ENCODE measurements around the gene ELAVL3. TPM values are rescaled to one million over a fixed set of nuclear protein-coding genes. Genes with fewer than 3 reads are reported as not detected.
"Not testable (repeated sequence)": the region's sequence is repeated elsewhere in the genome, so short reads cannot be mapped to it uniquely, and the experiment has no call there.

The ELAVL3 gene
- polyA plus RNA-seq, 1 of the 3 experiments (the other 2 are of a cell fraction): 0.48 TPM

- no peaks in the 10 kb centered on the region for H3K9me2 ChIP-seq
- no peaks in the 10 kb centered on the region for H4K20me1 ChIP-seq (ENCODE audit: insufficient read depth)
- no peak overlapping the region for H3K4me2 ChIP-seq
- H2AFZ ChIP-seq (ENCODE audit: low read depth): no peak overlapping the region
- TF ChIP-seq IRF3 (IDR thresholded peaks at IDR 0.05; ENCODE audit: low read depth, low read length) (no peak), FOSL2 (IDR thresholded peaks at IDR 0.05; ENCODE audit: borderline replicate concordance, low read depth) (0 out of 2 replicates have a peak, but pooled peaks have one; percentile 27)
- ChIA-PET POLR2A (no interaction called here), CTCF (interaction anchor here (1.1 kb wide), 1 partner anchor 72 kb away, joined by 3 read pairs; no protein-coding TSS in a partner anchor)
- H3K27ac ChIP-seq (ENCODE audit: low read depth in 2 of 2, low read length in 1 of 2): no peak overlapping the region
- no peak overlapping the region for H3K9ac ChIP-seq
- H3K4me1 ChIP-seq (ENCODE audit: control insufficient read depth in 1 of 2, insufficient read depth in 2 of 2, low read depth in 1 of 2, low read length in 1 of 2): no peaks in the 10 kb centered on the region
- no peaks in the 10 kb centered on the region for H3K9me3 ChIP-seq
- H3K4me3 ChIP-seq (ENCODE audit: low read depth in 2 of 2, low read length in 1 of 2): no peak overlapping the region
- no peaks in the 10 kb centered on the region for H3K27me3 ChIP-seq (ENCODE audit: insufficient read depth)
- H3K36me3 ChIP-seq (replicated peaks in 1 of 2; ENCODE audit: control insufficient read depth in 1 of 2, insufficient read depth in 2 of 2, low read length in 1 of 2): no peaks in the 10 kb centered on the region
- H3K79me2 ChIP-seq (ENCODE audit: insufficient read depth): no peaks in the 10 kb centered on the region
- no peak for DNase-seq
- 55% methylated on average over 8 of the region's 8 CpGs for WGBS (ENCODE audit: low lambda C conversion rate)
- H3F3A ChIP-seq (replicated peaks; ENCODE audit: insufficient read depth): peaks cover 3% of the 10 kb centered on the region
These were observed 70.2 kb downstream of the ELAVL3 start for GRCh38 chr19:11410682-11411081.

- ChIA-PET CTCF (interaction anchor here (0.7 kb wide), 1 partner anchor 467 kb away, joined by 3 read pairs; no protein-coding TSS in a partner anchor), POLR2A (no interaction called here)
- Histone ChIP-seq H3K79me2 (ENCODE audit: insufficient read depth) (no peaks in the 10 kb centered on the region), H3K4me1 (ENCODE audit: control insufficient read depth in 1 of 2, insufficient read depth in 2 of 2, low read depth in 1 of 2, low read length in 1 of 2) (no peaks in the 10 kb centered on the region), H2AFZ (ENCODE audit: low read depth) (no peak overlapping the region), H3K36me3 (replicated peaks in 1 of 2; ENCODE audit: control insufficient read depth in 1 of 2, insufficient read depth in 2 of 2, low read length in 1 of 2) (no peaks in the 10 kb centered on the region), H3K9me3 (no peaks in the 10 kb centered on the region), H3K27me3 (ENCODE audit: insufficient read depth) (no peaks in the 10 kb centered on the region), H3F3A (replicated peaks; ENCODE audit: insufficient read depth) (peaks cover 3% of the 10 kb centered on the region), H3K4me3 (ENCODE audit: low read depth in 2 of 2, low read length in 1 of 2) (no peak overlapping the region), H3K9me2 (no peaks in the 10 kb centered on the region), H3K9ac (no peak overlapping the region), H3K27ac (ENCODE audit: low read depth in 2 of 2, low read length in 1 of 2) (no peak overlapping the region), H3K4me2 (no peak overlapping the region), H4K20me1 (ENCODE audit: insufficient read depth) (no peaks in the 10 kb centered on the region)
- no peak for DNase-seq
- WGBS (ENCODE audit: low lambda C conversion rate): 93% methylated on average over 3 of the region's 4 CpGs
- TF ChIP-seq POLR2AphosphoS5 (IDR thresholded peaks at IDR 0.05; ENCODE audit: low read depth, low read length) (no peak), YY1 (IDR thresholded peaks at IDR 0.05; ENCODE audit: low read depth) (no peak), RXRA (IDR thresholded peaks at IDR 0.05; ENCODE audit: borderline replicate concordance, low read depth) (no peak), ZBTB33 (IDR thresholded peaks at IDR 0.05; ENCODE audit: borderline replicate concordance, low read depth) (no peak), TEAD4 (IDR thresholded peaks at IDR 0.05; ENCODE audit: borderline replicate concordance, insufficient read depth) (no peak), USF2 (IDR thresholded peaks at IDR 0.05; ENCODE audit: borderline replicate concordance, low read depth, low read length) (no peak), NRF1 (IDR thresholded peaks at IDR 0.05; ENCODE audit: low read depth, low read length) (no peak), GATA2 (CRISPR knock-in tag; IDR thresholded peaks at IDR 0.05) (no peak), RFX5 (IDR thresholded peaks at IDR 0.05; ENCODE audit: low read length) (no peak), GABPA (IDR thresholded peaks at IDR 0.05; ENCODE audit: low read depth) (no peak), SIN3A (IDR thresholded peaks at IDR 0.05; ENCODE audit: borderline replicate concordance, low read depth, low read length) (no peak), CTCF (IDR thresholded peaks at IDR 0.05) (no peak), EP300 (IDR thresholded peaks at IDR 0.05; ENCODE audit: borderline replicate concordance in 1 of 2, low read depth in 1 of 2, low read length in 1 of 2) (no peak), CHD2 (IDR thresholded peaks at IDR 0.05; ENCODE audit: low read length, partially characterized antibody) (no peak), RCOR1 (IDR thresholded peaks at IDR 0.05; ENCODE audit: low read length) (no peak), JUND (IDR thresholded peaks at IDR 0.05) (no peak)
These were observed 72.3 kb downstream of the ELAVL3 start for GRCh38 chr19:11408591-11408990.

- H3K9me3 ChIP-seq; POLR2A ChIA-PET; H3K79me2 ChIP-seq (ENCODE audit: insufficient read depth); H3K36me3 ChIP-seq (replicated peaks in 1 of 2; ENCODE audit: control insufficient read depth in 1 of 2, insufficient read depth in 2 of 2, low read length in 1 of 2); H3K4me1 ChIP-seq (ENCODE audit: control insufficient read depth in 1 of 2, insufficient read depth in 2 of 2, low read depth in 1 of 2, low read length in 1 of 2); H3K4me3 ChIP-seq (ENCODE audit: low read depth in 2 of 2, low read length in 1 of 2); H3F3A ChIP-seq (replicated peaks; ENCODE audit: insufficient read depth); H3K4me2 ChIP-seq; H3K27me3 ChIP-seq (ENCODE audit: insufficient read depth); H3K9ac ChIP-seq; DNase-seq; H3K9me2 ChIP-seq; H3K27ac ChIP-seq (ENCODE audit: low read depth in 2 of 2, low read length in 1 of 2); H2AFZ ChIP-seq (ENCODE audit: low read depth); H4K20me1 ChIP-seq (ENCODE audit: insufficient read depth): not testable (repeated sequence)
- CTCF ChIA-PET: interaction anchor here (1.0 to 2.2 kb wide), 6 partner anchors 11 to 39 kb away, joined by 3 to 6 read pairs (median 4); partner anchors contain the start of genes ODAD3, PRKCSH and RGL3
- 94% methylated on average over 9 of the region's 12 CpGs for WGBS (ENCODE audit: low lambda C conversion rate)
These were observed 74.1 kb downstream of the ELAVL3 start for GRCh38 chr19:11406703-11407236.

All from SK-N-SH (cell line).